Measurements from ENCODE around the gene CNGB1. TPM values are rescaled to one million over a fixed set of nuclear protein-coding genes. Genes with fewer than 3 reads are reported as not detected.
A peak's percentile ranks its signal among the peaks of the same experiment; 100 is the strongest.
"Not testable (repeated sequence)": the region's sequence is repeated elsewhere in the genome, so short reads cannot be mapped to it uniquely, and the experiment has no call there.

CNGB1 gene
- total RNA-seq, 1 donor from 2014 or later = not detected

GRCh38 chr16:57979006-57979585 lies 8.2 kb upstream of the CNGB1 start:
- Mint-ChIP-seq H3K9me3 (ENCODE audit: unreplicated experiment) (no peaks in the 10 kb centered on the region), H3K27ac (ENCODE audit: unreplicated experiment) (no peak overlapping the region), H3K27me3 (ENCODE audit: unreplicated experiment) (peaks cover under 1% of the 10 kb centered on the region)

DNA sequence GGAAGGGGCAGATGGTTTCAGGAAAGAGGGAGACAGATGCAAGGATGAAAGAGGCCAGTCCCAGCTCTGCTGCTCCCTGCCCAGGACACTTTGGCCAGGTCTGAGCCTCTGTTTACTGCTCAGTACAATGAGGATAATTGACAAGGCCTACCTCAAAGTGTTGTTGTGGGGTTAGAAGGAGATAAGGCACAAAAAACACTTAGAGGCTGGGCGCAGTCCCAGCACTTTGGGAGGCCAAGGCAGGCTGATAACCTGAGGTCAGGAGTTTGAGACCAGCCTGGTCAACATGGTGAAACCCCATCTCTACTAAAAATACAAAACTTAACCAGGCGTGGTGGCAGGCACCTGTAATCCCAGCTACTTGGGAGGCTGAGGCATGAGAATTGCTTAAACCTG lies 7.1 kb upstream of the CNGB1 start:
- not testable (repeated sequence) for H3K27ac Mint-ChIP-seq (ENCODE audit: unreplicated experiment); H3K4me1 Mint-ChIP-seq (ENCODE audit: unreplicated experiment); H3K36me3 Mint-ChIP-seq (ENCODE audit: low read depth, unreplicated experiment); H3K27me3 Mint-ChIP-seq (ENCODE audit: unreplicated experiment); H3K4me3 Mint-ChIP-seq (ENCODE audit: unreplicated experiment); H3K9me3 Mint-ChIP-seq (ENCODE audit: unreplicated experiment); DNase-seq (ENCODE audit: low spot score)

More at GRCh38 chr16:57979006-57979585, 8.2 kb upstream of the CNGB1 start:
- Mint-ChIP-seq H3K4me3 (ENCODE audit: unreplicated experiment) (no peak overlapping the region), H3K36me3 (ENCODE audit: low read depth, unreplicated experiment) (no peaks in the 10 kb centered on the region), H3K4me1 (ENCODE audit: unreplicated experiment) (no peaks in the 10 kb centered on the region)
- TF ChIP-seq, protein P1, sequence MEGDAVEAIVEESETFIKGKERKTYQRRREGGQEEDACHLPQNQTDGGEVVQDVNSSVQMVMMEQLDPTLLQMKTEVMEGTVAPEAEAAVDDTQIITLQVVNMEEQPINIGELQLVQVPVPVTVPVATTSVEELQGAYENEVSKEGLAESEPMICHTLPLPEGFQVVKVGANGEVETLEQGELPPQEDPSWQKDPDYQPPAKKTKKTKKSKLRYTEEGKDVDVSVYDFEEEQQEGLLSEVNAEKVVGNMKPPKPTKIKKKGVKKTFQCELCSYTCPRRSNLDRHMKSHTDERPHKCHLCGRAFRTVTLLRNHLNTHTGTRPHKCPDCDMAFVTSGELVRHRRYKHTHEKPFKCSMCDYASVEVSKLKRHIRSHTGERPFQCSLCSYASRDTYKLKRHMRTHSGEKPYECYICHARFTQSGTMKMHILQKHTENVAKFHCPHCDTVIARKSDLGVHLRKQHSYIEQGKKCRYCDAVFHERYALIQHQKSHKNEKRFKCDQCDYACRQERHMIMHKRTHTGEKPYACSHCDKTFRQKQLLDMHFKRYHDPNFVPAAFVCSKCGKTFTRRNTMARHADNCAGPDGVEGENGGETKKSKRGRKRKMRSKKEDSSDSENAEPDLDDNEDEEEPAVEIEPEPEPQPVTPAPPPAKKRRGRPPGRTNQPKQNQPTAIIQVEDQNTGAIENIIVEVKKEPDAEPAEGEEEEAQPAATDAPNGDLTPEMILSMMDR (IDR thresholded peaks at IDR 0.05; ENCODE audit: unreplicated experiment) = no peak
- DNase-seq (ENCODE audit: low spot score) = no peak

- DNase-seq (ENCODE audit: low spot score) = no peak
- no peaks in the 10 kb centered on the region for H3K4me1 Mint-ChIP-seq (ENCODE audit: unreplicated experiment)
- H3K27me3 Mint-ChIP-seq (ENCODE audit: unreplicated experiment) = no peaks in the 10 kb centered on the region
- no peak overlapping the region for H3K4me3 Mint-ChIP-seq (ENCODE audit: unreplicated experiment)
- H3K36me3 Mint-ChIP-seq (ENCODE audit: low read depth, unreplicated experiment) = no peaks in the 10 kb centered on the region
- no peaks in the 10 kb centered on the region for H3K9me3 Mint-ChIP-seq (ENCODE audit: unreplicated experiment)
- TF ChIP-seq, protein P1 (IDR thresholded peaks at IDR 0.05; ENCODE audit: unreplicated experiment) = no peak
- H3K27ac Mint-ChIP-seq (ENCODE audit: unreplicated experiment) = no peak overlapping the region
Measured at GRCh38 chr16:57977418-57978069, 6.6 kb upstream of the CNGB1 start.

GRCh38 chr16:57976331-57976796 lies 5.4 kb upstream of the CNGB1 start:
- no peak for DNase-seq (ENCODE audit: low spot score)
- H3K4me1 Mint-ChIP-seq (ENCODE audit: unreplicated experiment) = peaks cover 4% of the 10 kb centered on the region
- no peaks in the 10 kb centered on the region for H3K9me3 Mint-ChIP-seq (ENCODE audit: unreplicated experiment)
- no peak overlapping the region for H3K4me3 Mint-ChIP-seq (ENCODE audit: unreplicated experiment)
- H3K27me3 Mint-ChIP-seq (ENCODE audit: unreplicated experiment) = peaks cover 2% of the 10 kb centered on the region
- TF ChIP-seq, protein P1 (IDR thresholded peaks at IDR 0.05; ENCODE audit: unreplicated experiment) = no peak
- H3K27ac Mint-ChIP-seq (ENCODE audit: unreplicated experiment) = no peak overlapping the region
- no peaks in the 10 kb centered on the region for H3K36me3 Mint-ChIP-seq (ENCODE audit: low read depth, unreplicated experiment)

DNA sequence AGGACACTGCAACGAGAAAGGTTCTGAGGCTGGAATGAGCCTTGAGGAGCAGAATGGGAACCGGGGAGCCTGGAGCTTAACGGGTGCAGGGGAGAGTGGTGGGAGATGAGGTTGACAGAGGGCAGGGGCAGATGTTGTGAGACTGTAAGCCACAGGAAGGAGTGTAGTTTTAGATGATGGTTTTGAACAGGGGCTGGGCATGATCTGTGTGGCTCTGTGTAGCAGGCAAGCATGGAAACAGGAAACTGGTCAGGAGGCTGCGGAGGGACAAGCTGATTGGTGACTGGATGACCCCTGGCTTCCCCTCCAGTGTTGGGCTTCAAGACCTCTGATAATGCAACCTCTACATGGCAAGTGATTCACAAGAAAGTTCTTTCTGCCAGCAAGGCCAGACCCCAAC lies 1.4 kb upstream of the CNGB1 start:
- Mint-ChIP-seq H3K27ac (ENCODE audit: unreplicated experiment) (peak overlapping the region; percentile 67), H3K27me3 (ENCODE audit: unreplicated experiment) (peaks cover 2% of the 10 kb centered on the region), H3K36me3 (ENCODE audit: low read depth, unreplicated experiment) (no peaks in the 10 kb centered on the region), H3K4me3 (ENCODE audit: unreplicated experiment) (no peak overlapping the region), H3K4me1 (ENCODE audit: unreplicated experiment) (peaks cover 4% of the 10 kb centered on the region), H3K9me3 (ENCODE audit: unreplicated experiment) (no peaks in the 10 kb centered on the region)
- TF ChIP-seq, protein P1 (IDR thresholded peaks at IDR 0.05; ENCODE audit: unreplicated experiment) = no peak
- DNase-seq (ENCODE audit: low spot score) = no peak
